Transverse colon (tissue), 4 donors: ENCODE results near the gene UBASH3B. TPM values are rescaled to one million over a fixed set of nuclear protein-coding genes. Genes with fewer than 3 reads are reported as not detected.

ENCODE experiments used
- DNase-seq: peaks from one replicate; pipeline ENCODE4 v3.0.0-alpha.2; 2019
- H3K27ac ChIP-seq, 4 donors: fragments of 200-600 bp; sonication (generic); 2 replicates each; pipeline ENCODE4 v1.5.1; 2016 to 2018; ENCODE audit warnings: inconsistent platforms in 4 of 4
- H3K27me3 ChIP-seq: fragments of 200-600 bp; sonication (generic); 2 replicates; pipeline ENCODE4 v1.5.1; 2017; ENCODE audit warnings: inconsistent platforms
- H3K36me3 ChIP-seq, 4 donors: fragments of 200-600 bp; sonication (generic); 2 replicates each; pipeline ENCODE4 v1.5.1; 2017 to 2019; ENCODE audit warnings: inconsistent platforms in 4 of 4
- H3K4me1 ChIP-seq, 4 donors: fragments of 200-600 bp; sonication (generic); 2 replicates each; pipeline ENCODE4 v1.5.1; 2017 to 2020; ENCODE audit warnings: inconsistent platforms in 4 of 4
- H3K4me3 ChIP-seq, 4 donors: fragments of 200-600 bp; sonication (generic); 1 replicate in 1 of 4; 2 replicates in 3 of 4; pipeline versions ENCODE4 v1.5.1 to v1.6.1; 2017 to 2019; ENCODE audit warnings: inconsistent platforms in 4 of 4
- H3K9me3 ChIP-seq, 2 donors: fragments of 200-600 bp; sonication (generic); 2 replicates each; pipeline ENCODE4 v1.5.1; 2017 to 2019; ENCODE audit warnings: inconsistent platforms in 2 of 2
- CTCF ChIP-seq, 5 experiments: fragments of 200-600 bp in 3 of 5; fragments of 450-650 bp in 2 of 5; sonication (generic) in 3 of 5; IDR thresholded peaks; 1 replicate in 2 of 5; 2 replicates in 3 of 5; pipeline ENCODE4 v1.5.1; 2016 to 2017; ENCODE audit warnings: antibody characterized with exemption in 5 of 5, inconsistent platforms in 3 of 5, mild to moderate bottlenecking in 2 of 5, moderate library complexity in 1 of 5
- EP300 ChIP-seq: sonication (generic); formaldehyde crosslinking; IDR thresholded peaks from one replicate; pipeline ENCODE4 v1.6.1; 2017; ENCODE audit warnings: antibody characterized with exemption, low read depth
- POLR2A ChIP-seq: fragments of 450-650 bp; IDR thresholded peaks from one replicate; pipeline ENCODE4 v1.6.1; 2016; ENCODE audit warnings: antibody characterized with exemption, mild to moderate bottlenecking, moderate library complexity
- POLR2AphosphoS5 ChIP-seq, 3 donors: sonication (generic); formaldehyde crosslinking; IDR thresholded peaks; one replicate each; pipeline ENCODE4 v1.6.1; 2016; ENCODE audit warnings: antibody characterized with exemption in 3 of 3
- WGBS, 2 donors: methylation state at CpG; one replicate each; pipeline ENCODE4 v1.1.5; 2018; ENCODE audit warnings: low coverage in 1 of 2; 5-methylcytosine and 5-hydroxymethylcytosine counted together
- in situ Hi-C, 4 donors: fragments of 200-750 bp; cut with MboI; loops; one replicate each; pipeline versions ENCODE4 v1.15.0 to v1.15.1; 2017; ENCODE audit warnings: low sequenced_read_pairs in 3 of 4, low pct_ligation_motif_present in 1 of 4, low pct_unique_long_range_greater_than_20kb in 1 of 4
- intact Hi-C: fragments of 100-400 bp; cut with DNase I; formaldehyde crosslinking; loops from one replicate; pipeline ENCODE4 v1.15.1; 2023; ENCODE audit warnings: low total_unique reads
- total RNA-seq, 4 donors: library from RNA; depleted of rRNA; stranded (reverse); fragments of >200 nt; gene quantifications; one replicate each; pipeline ENCODE4 v1.1.0, GENCODE V29; 2016

UBASH3B gene
- total RNA-seq, 4 donors from 2014 or later: 2.0 to 101 (median 17.0) TPM

- Histone ChIP-seq H3K4me1 (peaks cover 0 to 3% (median 0%) of the 10 kb centered on the region in 4 donors), H3K27ac (no peak overlapping the region), H3K4me3 (no peak overlapping the region), H3K9me3 (no peaks in the 10 kb centered on the region), H3K36me3 (no peaks in the 10 kb centered on the region), H3K27me3 (no peaks in the 10 kb centered on the region)
- in situ Hi-C loops: loop anchor here in 3 of 4 donors (5.0 to 25.0 kb wide), 6 partner anchors 121 to 404 kb away; no protein-coding TSS in a partner anchor
- 53 to 62% methylated on average over 8 of the region's 8 CpGs for WGBS, 2 donors
- TF ChIP-seq POLR2AphosphoS5 (IDR thresholded peaks at IDR 0.05) (no peak), POLR2A (no peak), CTCF (IDR thresholded peaks at IDR 0.05) (peak in 4 of 5 experiments; percentile 27 to 36 (median 32)), EP300 (no peak)
- intact Hi-C loops: loop anchor here (2.0 kb wide), 1 partner anchor 145 kb away; no protein-coding TSS in a partner anchor
- no peak for DNase-seq
Measured at GRCh38 chr11:122633219-122633829, 22.2 kb upstream of the UBASH3B start.

- WGBS, 2 donors: 43 to 55% methylated on average over 8 of the region's 8 CpGs
- DNase-seq: peak; percentile 13
- intact Hi-C loops: no loop called here
- TF ChIP-seq EP300 (no peak), POLR2AphosphoS5 (IDR thresholded peaks at IDR 0.05) (no peak), CTCF (IDR thresholded peaks at IDR 0.05) (no peak)
- in situ Hi-C loops: loop anchor here in 3 of 4 donors (5.0 to 25.0 kb wide), 6 partner anchors 120 to 403 kb away; no protein-coding TSS in a partner anchor
- H3K9me3 ChIP-seq: no peaks in the 10 kb centered on the region
- H3K4me1 ChIP-seq: no peaks in the 10 kb centered on the region
- H3K36me3 ChIP-seq: no peaks in the 10 kb centered on the region
- no peak overlapping the region for H3K27ac ChIP-seq
- no peaks in the 10 kb centered on the region for H3K27me3 ChIP-seq
- H3K4me3 ChIP-seq: no peak overlapping the region
Measured at GRCh38 chr11:122634501-122634900, 21.0 kb upstream of the UBASH3B start.

GRCh38 chr11:122637541-122637940, 18.0 kb upstream of the UBASH3B start:
- intact Hi-C loops (no loop called here), in situ Hi-C loops (loop anchor here in 3 of 4 donors (10.0 to 25.0 kb wide), 4 partner anchors 117 to 400 kb away; no protein-coding TSS in a partner anchor)
- Histone ChIP-seq H3K4me1 (no peaks in the 10 kb centered on the region), H3K27me3 (no peaks in the 10 kb centered on the region), H3K27ac (no peak overlapping the region), H3K4me3 (no peak overlapping the region), H3K36me3 (no peaks in the 10 kb centered on the region), H3K9me3 (no peaks in the 10 kb centered on the region)
- 41 to 55% methylated on average over 5 to 6 of the region's 6 CpGs for WGBS, 2 donors
- no peak for DNase-seq
- no peak for TF ChIP-seq POLR2AphosphoS5 (IDR thresholded peaks at IDR 0.05)
- no peak for TF ChIP-seq POLR2A
- no peak for TF ChIP-seq CTCF (IDR thresholded peaks at IDR 0.05)
- TF ChIP-seq EP300: no peak

GRCh38 chr11:122642472-122642922, 13.0 kb upstream of the UBASH3B start:
- in situ Hi-C loops: loop anchor here in 2 of 4 donors (25.0 kb wide), 2 partner anchors 220 to 395 kb away; no protein-coding TSS in a partner anchor

More at GRCh38 chr11:122642472-122642922, 13.0 kb upstream of the UBASH3B start:
- no peaks in the 10 kb centered on the region for H3K27me3 ChIP-seq
- H3K36me3 ChIP-seq: no peaks in the 10 kb centered on the region
- H3K4me3 ChIP-seq: no peak overlapping the region
- WGBS, 2 donors: 31 to 38% methylated on average over 2 to 4 of the region's 4 CpGs
- intact Hi-C loops: no loop called here
- H3K4me1 ChIP-seq: no peaks in the 10 kb centered on the region
- H3K27ac ChIP-seq: peak overlapping the region in 1 of 4 donors; percentile 33
- DNase-seq: no peak
- no peaks in the 10 kb centered on the region for H3K9me3 ChIP-seq
- TF ChIP-seq POLR2A (no peak), CTCF (IDR thresholded peaks at IDR 0.05) (no peak), EP300 (no peak)
